HG03097 (cell line): ENCODE data around the gene SERPINA3.

Experiments
- ATAC-seq: cut with Tn5 transposase; IDR thresholded peaks from one replicate; pipeline ENCODE4 v1.9.1; 2021; ENCODE audit not compliant: unreplicated experiment, low FRiP score

Gene SERPINA3

GRCh38 chr14:94650806-94651805 lies 38.9 kb downstream of the SERPINA3 start:
- ATAC-seq = no peak

GRCh38 chr14:94653321-94653720 lies 41.1 kb downstream of the SERPINA3 start:
- ATAC-seq = no peak

GRCh38 chr14:94654071-94654861 lies 42.1 kb downstream of the SERPINA3 start:
- no peak for ATAC-seq

GRCh38 chr14:94655169-94655710 lies 43.0 kb downstream of the SERPINA3 start:
- ATAC-seq = no peak

GRCh38 chr14:94656043-94656442 lies 43.9 kb downstream of the SERPINA3 start:
- no peak for ATAC-seq

- no peak for ATAC-seq
These were observed 47.1 kb downstream of the SERPINA3 start for GRCh38 chr14:94659256-94659655.

GRCh38 chr14:94659901-94660300 lies 47.7 kb downstream of the SERPINA3 start:
- no peak for ATAC-seq

GRCh38 chr14:94660306-94660946 lies 48.2 kb downstream of the SERPINA3 start:
- ATAC-seq = no peak

- ATAC-seq = no peak
These were observed 51.3 kb downstream of the SERPINA3 start for GRCh38 chr14:94663538-94663937.

GRCh38 chr14:94663965-94664704 lies 51.9 kb downstream of the SERPINA3 start:
- ATAC-seq = no peak

- ATAC-seq = no peak
These were observed 52.9 kb downstream of the SERPINA3 start for GRCh38 chr14:94665121-94665520.

- no peak for ATAC-seq
These were observed 53.4 kb downstream of the SERPINA3 start for GRCh38 chr14:94665544-94665943.

GRCh38 chr14:94670692-94671285 lies 58.6 kb downstream of the SERPINA3 start:
- ATAC-seq = no peak

- ATAC-seq = no peak
These were observed 59.8 kb downstream of the SERPINA3 start for GRCh38 chr14:94671870-94672444.

- no peak for ATAC-seq
These were observed 60.9 kb downstream of the SERPINA3 start for GRCh38 chr14:94673071-94673470.
